Dendritic cell treated with granulocyte-macrophage colony-stimulating factor and Interleukin-4, amounts not matched to agents 40 ng/mL and 50 ng/mL, for 4 days (primary cell): ENCODE data around the gene ARSG.

Experiments
- H3K27ac Mint-ChIP-seq: one replicate; pipeline ENCODE4 v1.8.0; 2022; ENCODE audit warnings: mild to moderate bottlenecking, mixed read lengths
- H3K27me3 Mint-ChIP-seq: one replicate; pipeline ENCODE4 v1.8.0; 2022; ENCODE audit warnings: mild to moderate bottlenecking, mixed read lengths
- H3K36me3 Mint-ChIP-seq: one replicate; pipeline ENCODE4 v1.8.0; 2022; ENCODE audit warnings: low read depth, mixed read lengths
- H3K4me1 Mint-ChIP-seq: one replicate; pipeline ENCODE4 v1.8.0; 2022; ENCODE audit warnings: low read depth, mixed read lengths
- H3K4me3 Mint-ChIP-seq: one replicate; pipeline ENCODE4 v1.8.0; 2022; ENCODE audit warnings: mild to moderate bottlenecking, moderate library complexity, mixed read lengths
- H3K9me3 Mint-ChIP-seq: one replicate; pipeline ENCODE4 v1.8.0; 2022; ENCODE audit warnings: mixed read lengths
- intact Hi-C: fragments of 100-400 bp; cut with micrococcal nuclease; formaldehyde crosslinking; loops from one replicate; pipeline ENCODE4 v1.15.0; 2022

ARSG gene

DNA sequence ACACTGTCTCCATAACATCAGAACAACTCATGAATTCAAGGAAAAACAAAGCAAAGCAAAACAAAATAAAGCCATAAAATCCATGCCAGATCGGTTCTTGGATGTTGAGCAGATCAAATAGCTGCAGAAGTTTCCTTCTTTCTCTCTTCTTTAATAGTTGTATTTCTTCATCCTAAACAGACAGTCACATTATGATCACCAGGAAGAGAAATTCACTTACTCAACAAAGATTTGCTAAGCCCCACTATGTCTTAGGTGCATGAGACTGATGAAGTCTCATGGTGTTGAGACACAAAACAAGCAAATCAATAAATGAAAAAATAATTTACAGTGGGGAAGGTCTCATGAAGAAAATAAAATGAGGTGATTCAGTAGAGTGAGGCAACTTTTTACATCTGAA, 93.2 kb downstream of the ARSG start:
- no peaks in the 10 kb centered on the region for H3K9me3 Mint-ChIP-seq
- no peak overlapping the region for H3K4me3 Mint-ChIP-seq
- no peaks in the 10 kb centered on the region for H3K36me3 Mint-ChIP-seq
- intact Hi-C loops, result no loop called here
- peaks cover 41% of the 10 kb centered on the region for H3K4me1 Mint-ChIP-seq
- no peaks in the 10 kb centered on the region for H3K27me3 Mint-ChIP-seq
- no peak overlapping the region for H3K27ac Mint-ChIP-seq

DNA sequence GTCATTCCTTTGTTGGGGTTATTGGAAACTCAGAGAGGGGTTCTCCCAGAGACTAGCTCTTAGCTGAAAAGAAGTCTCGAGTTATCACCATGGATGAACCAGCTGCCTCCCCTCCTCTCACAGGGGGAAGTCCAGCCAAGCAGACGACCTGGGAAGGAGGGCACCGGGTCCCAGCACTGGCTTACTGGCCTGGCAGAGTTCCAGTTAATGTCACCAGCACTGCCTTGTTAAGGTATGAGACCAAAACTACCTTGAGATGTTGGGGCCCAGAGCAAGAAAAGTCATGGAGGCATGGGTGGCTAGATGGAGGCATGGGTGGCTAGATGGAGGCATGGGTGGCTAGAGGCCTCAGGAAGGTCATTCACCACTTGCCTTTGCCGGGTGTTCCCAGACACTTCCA, 93.6 kb downstream of the ARSG start:
- H3K4me3 Mint-ChIP-seq, result no peak overlapping the region
- H3K27ac Mint-ChIP-seq, result no peak overlapping the region
- intact Hi-C loops, result no loop called here
- H3K27me3 Mint-ChIP-seq, result no peaks in the 10 kb centered on the region
- H3K4me1 Mint-ChIP-seq, result peaks cover 43% of the 10 kb centered on the region
- H3K36me3 Mint-ChIP-seq, result no peaks in the 10 kb centered on the region
- H3K9me3 Mint-ChIP-seq, result no peaks in the 10 kb centered on the region

DNA sequence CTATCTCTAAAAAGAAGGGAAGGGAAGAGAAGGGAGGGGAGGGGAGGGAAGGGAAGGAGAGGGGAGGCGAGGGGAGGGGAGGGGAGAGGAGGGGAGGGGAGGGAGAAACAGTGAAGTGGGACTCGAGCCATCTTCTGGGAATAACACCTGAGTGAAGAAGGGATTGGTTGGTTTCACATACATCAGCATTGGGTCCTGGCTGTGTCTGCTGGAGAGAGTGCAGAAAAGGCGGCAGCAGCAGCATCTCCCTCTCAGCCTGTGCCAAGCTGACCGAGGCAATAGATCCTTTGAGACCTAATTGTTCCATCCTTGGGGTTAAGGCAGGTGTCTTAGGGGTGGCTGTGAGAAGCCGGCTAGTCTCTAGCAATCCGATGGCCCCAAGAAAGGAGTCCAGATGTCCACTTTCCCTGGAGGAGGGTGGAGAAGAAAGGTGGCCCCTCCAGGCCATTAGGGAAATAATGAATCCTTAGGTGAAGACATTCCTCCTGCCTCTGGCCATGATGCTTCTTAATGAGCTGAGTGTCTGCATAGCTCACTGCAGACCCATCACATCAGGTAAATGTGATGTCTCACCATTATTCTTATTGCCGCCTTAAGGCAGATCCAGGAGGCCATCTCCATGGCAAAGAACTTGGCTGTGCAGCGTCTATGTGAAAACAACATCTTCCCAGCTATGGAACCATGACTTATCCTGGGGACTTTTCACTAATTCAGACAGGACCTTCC, 94.4 kb downstream of the ARSG start:
- Mint-ChIP-seq H3K4me1 (peaks cover 37% of the 10 kb centered on the region), H3K27ac (no peak overlapping the region), H3K27me3 (no peaks in the 10 kb centered on the region), H3K36me3 (no peaks in the 10 kb centered on the region), H3K9me3 (no peaks in the 10 kb centered on the region), H3K4me3 (no peak overlapping the region)
- intact Hi-C loops, result no loop called here

DNA sequence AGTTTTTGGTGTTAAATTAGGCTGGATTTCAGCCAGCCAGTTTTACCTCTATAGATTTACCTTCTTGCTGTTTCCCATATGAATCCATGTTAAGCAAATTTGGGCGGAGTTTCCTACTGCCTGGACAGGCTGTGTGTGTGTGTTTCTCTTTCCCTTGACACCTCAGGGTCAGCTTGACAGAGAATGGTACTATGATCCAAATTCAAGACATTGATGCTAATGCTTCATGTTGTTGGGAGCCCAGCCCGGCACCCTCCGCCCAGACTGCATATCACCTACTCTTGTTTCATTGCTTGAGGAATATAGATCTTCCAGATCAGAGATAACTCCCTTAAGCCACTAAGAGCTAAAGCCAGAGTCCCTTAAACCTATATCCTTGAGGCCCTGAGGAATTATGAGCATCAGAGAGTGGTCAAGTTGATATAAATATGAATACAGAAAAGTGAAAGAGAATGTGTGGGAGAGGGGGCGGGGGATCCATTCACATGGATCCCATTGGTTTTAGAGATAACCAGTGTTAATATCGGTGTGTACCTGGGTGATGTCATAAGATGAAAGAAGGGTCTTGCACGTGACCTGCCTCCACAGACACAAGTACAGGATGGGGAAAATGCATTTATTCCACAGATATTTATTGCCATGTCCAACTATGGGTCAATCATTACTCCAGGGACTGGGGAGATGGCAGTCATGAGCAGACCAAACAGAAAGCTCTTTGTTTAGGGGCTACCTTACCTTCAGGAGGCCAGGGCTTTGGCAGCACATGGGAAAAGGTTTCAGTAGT, 96.3 kb downstream of the ARSG start:
- Mint-ChIP-seq H3K27ac (no peak overlapping the region), H3K36me3 (no peaks in the 10 kb centered on the region), H3K9me3 (no peaks in the 10 kb centered on the region), H3K27me3 (no peaks in the 10 kb centered on the region), H3K4me3 (no peak overlapping the region), H3K4me1 (peaks cover 23% of the 10 kb centered on the region)
- intact Hi-C loops, result no loop called here

DNA sequence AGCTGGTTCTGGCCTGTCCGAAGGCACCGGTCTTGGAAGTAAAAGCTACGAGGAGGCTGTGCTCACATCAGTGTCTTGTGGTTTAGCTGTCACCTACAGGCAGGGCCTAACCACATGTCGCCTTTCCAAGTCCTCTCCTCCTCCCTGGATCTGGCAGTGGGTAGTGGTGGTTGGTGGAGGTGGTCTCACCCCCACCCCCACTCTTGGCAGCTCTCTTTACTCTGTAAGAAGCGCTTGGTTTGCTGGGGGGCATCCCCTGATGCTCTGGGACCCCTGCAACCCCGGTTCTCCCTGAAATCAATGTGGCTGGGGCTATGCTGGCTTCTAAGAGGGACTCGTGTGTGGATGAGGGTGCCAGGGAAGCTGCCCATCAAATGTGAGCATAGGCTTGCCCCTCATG, 97.7 kb downstream of the ARSG start:
- Mint-ChIP-seq H3K27me3 (no peaks in the 10 kb centered on the region), H3K4me1 (peaks cover 15% of the 10 kb centered on the region), H3K9me3 (no peaks in the 10 kb centered on the region), H3K4me3 (no peak overlapping the region), H3K36me3 (no peaks in the 10 kb centered on the region), H3K27ac (no peak overlapping the region)
- intact Hi-C loops, result no loop called here

DNA sequence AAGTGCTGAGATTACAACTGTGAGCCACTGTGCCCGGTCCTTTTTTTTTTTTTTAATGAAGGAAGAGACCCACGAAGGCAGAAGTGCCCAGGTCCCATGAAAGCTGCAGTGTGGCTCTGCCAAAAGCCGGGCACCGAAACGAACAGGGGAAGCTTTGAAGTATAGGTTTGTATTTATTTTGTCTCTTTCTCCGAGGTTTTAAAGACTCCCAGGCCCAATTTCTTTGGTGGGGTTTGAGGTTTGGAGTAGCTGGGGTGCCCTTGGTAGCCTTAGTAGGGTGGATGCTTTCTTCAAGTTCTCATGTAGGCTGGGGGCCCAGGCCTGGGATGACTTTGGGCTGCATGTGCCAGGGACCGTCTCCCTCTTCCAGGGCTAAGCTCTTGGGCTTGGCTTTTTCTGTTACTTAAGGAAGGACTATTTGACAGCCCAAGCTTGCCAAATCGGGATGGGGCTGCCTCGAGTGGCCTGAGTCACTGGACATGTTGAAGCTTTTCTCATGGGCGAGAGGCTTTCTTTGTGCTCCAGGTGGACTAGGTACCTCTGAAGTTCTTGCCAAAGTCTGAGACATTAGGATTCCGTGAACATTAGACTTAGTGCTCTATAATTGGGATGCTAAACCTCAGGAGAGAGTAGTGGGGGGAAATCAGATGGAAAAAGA, 99.7 kb downstream of the ARSG start:
- intact Hi-C loops, result no loop called here
- H3K27ac Mint-ChIP-seq, result no peak overlapping the region
- no peaks in the 10 kb centered on the region for H3K27me3 Mint-ChIP-seq
- no peak overlapping the region for H3K4me3 Mint-ChIP-seq
- peaks cover 9% of the 10 kb centered on the region for H3K9me3 Mint-ChIP-seq
- H3K4me1 Mint-ChIP-seq, result peaks cover 9% of the 10 kb centered on the region
- H3K36me3 Mint-ChIP-seq, result peaks cover 13% of the 10 kb centered on the region

DNA sequence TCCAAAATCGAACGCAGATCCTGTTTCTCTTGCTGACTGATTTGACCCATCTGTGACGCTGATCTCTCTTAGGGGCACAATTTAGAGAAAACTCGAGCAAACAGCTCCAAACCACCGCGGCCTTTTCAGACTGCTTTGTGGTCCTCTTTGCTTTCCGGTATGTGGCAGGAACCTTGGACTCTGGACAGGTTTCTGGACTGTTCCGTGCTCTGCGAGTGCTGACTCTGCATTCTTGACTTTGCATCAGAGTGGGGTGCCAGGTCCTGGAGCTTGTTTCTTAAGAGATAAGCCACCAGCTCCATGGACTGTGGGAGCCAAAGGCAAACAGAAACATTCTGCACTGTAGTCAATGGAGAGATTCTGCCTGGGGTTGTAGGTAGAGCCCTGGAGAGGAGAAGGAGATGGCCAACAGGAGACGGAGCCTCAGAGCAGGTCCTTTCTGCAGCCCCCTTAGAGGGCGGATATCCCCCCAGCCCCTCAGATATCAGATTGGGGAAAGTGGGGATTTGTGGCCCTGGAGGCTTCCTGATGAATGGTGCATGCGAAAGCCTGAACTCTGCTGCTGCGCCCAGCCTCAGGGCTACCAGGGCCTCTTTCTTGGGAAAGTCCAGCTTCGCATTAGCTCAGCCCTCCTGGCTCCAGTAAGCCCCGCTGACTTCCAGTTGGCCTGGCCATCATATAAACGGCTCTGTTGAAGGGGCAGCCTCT, 100.4 kb downstream of the ARSG start:
- no peaks in the 10 kb centered on the region for H3K27me3 Mint-ChIP-seq
- intact Hi-C loops, result no loop called here
- H3K36me3 Mint-ChIP-seq, result peaks cover 16% of the 10 kb centered on the region
- peaks cover 9% of the 10 kb centered on the region for H3K9me3 Mint-ChIP-seq
- no peak overlapping the region for H3K27ac Mint-ChIP-seq
- H3K4me3 Mint-ChIP-seq, result no peak overlapping the region
- H3K4me1 Mint-ChIP-seq, result peaks cover 11% of the 10 kb centered on the region

DNA sequence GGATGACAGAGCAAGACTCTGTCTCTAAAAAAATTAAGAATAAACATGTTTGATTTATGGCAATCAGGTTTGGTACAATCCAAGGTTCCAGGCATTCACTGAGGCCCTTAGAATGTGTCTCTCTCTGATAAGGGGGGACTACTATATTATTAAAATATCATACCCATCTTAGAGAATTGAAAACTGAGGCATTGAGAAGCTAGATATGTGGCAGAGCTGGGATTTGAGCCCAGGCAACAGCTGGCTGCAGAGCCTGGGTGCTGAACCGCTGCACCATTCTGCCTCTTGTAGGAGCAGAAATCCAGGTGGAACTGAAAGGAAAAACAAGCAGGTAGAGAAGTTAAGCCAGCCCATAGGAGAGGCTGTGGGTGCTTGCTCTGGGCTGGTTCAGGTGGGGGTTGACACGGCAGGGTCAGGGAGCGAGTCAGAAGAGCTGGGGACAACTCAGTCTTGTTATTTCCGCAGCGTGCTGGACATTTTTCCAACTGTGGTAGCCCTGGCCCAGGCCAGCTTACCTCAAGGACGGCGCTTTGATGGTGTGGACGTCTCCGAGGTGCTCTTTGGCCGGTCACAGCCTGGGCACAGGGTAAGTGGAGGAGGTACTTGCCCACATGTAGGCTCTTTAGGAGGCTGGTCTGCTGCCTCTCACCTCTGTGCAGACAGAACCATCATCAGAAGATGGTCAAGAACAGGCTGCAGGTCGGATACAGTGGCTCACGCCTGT, 103.5 kb downstream of the ARSG start:
- no peak overlapping the region for H3K4me3 Mint-ChIP-seq
- no peak overlapping the region for H3K27ac Mint-ChIP-seq
- H3K27me3 Mint-ChIP-seq, result no peaks in the 10 kb centered on the region
- peaks cover 9% of the 10 kb centered on the region for H3K9me3 Mint-ChIP-seq
- intact Hi-C loops, result loop anchor here (5.0 kb wide), 1 partner anchor 107 kb away; no protein-coding TSS in a partner anchor
- peaks cover 20% of the 10 kb centered on the region for H3K4me1 Mint-ChIP-seq
- H3K36me3 Mint-ChIP-seq, result peaks cover 16% of the 10 kb centered on the region

DNA sequence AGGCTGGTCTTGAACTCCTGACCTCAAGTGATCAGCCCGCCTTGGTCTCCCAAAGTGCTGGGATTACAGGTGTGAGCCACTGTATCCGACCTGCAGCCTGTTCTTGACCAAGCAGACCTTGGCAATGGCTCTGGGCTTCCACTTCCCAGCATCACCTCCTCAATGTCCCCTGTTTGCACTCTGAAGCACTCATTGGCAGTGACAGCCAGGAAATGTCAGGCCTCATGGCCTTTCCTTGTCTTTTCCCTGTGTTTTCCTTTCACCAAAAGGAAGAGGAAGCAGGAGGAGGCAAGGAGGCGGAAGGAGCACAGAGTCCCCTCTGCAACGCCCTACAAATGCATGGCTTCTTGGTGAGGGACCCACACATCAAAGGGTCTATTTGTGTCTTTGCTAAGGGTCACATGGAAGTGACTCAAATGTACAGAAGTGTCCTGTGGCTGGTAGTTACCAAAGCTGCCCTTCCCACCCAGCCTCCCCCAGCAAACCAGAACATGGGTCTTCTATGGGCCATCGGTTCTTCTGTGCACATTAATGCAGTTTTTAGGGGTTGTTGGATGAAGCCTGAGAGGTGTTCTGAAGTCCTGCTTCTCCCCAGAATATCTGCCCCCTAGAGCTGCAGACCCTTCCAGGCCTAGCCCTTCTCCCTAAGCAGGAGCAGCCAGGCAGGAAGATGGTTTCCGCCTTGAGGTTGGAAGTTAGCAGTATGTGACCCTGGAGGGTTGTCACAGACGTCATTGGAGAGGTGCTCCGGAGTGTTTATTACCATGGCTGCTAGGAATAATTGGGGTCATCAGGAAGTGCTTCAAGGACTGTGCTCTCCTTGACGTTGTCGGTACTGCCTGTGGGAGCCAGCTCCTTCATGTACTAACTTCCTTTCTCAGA, 105.2 kb downstream of the ARSG start:
- Mint-ChIP-seq H3K27ac (no peak overlapping the region), H3K4me1 (peaks cover 23% of the 10 kb centered on the region), H3K9me3 (peaks cover 9% of the 10 kb centered on the region), H3K4me3 (no peak overlapping the region), H3K27me3 (no peaks in the 10 kb centered on the region), H3K36me3 (peaks cover 16% of the 10 kb centered on the region)
- intact Hi-C loops, result loop anchor here (5.0 kb wide), 1 partner anchor 109 kb away; no protein-coding TSS in a partner anchor

DNA sequence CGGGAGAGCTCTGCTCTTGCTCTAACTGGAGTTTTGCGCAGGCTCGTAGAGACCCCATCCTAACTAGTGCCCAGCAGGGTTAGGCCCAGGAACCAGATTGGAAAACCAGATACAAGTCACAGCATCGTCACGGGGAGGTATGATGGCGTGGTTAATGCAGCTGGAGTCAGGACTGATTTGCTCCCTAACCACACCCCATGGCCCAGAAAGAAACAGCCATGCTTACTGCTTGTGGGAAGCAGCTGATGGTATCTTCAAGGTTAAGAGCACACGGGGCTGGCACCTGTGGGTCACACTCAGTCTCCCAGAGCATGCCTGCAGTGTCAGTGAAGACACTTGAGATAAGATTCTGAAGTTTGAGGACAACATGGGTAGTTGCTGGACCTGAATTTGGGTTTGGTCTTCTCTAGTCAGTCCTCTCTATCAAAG, 105.8 kb downstream of the ARSG start:
- Mint-ChIP-seq H3K9me3 (peaks cover 9% of the 10 kb centered on the region), H3K4me3 (no peak overlapping the region), H3K4me1 (peaks cover 23% of the 10 kb centered on the region), H3K27me3 (no peaks in the 10 kb centered on the region), H3K36me3 (peaks cover 16% of the 10 kb centered on the region), H3K27ac (no peak overlapping the region)
- intact Hi-C loops, result loop anchor here (5.0 kb wide), 1 partner anchor 110 kb away; no protein-coding TSS in a partner anchor

DNA sequence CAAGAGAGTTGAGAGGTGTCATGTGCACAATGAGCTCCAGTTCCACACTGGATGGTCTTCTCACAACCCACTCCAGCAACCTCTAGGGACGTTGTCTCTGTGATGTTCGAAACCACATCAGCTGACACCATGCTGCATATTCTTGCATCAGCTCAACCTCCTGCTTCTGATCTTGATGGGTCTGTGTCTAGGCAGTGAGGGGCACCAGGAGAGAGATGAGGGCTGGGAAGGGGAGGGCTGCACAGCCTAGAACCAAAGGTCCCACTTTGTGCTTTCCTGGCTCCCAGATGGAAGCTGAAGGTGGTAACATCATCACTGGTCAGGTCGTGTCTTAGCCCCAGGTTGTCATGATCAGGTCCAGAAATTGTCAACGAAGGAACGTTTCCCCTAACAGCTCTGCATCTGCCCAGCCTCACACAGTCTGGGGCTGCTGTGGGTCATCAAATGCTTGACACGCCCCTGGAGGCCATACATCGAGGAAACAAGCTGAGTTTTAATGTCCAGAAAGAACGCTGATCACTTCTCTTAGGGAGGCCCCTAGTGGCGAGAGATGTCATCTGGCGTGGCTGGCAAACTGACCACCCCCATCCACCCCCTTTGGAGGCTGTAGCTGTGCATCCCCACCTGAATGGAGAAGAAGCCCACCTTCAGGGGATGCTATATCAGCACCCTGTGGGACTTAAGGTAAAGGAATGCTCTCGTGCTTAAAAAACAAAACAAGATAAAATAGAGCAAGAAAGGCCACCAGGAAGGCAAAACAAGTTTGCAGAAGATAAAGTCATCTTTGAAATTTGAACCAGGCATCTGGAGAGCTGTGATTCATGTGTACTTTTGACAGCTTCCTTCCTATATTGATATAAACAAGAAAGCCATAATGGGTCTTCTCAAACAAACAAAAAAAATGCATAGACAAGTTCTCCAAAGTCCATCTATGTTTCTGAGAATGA, 107.7 kb downstream of the ARSG start:
- H3K9me3 Mint-ChIP-seq, result peaks cover 9% of the 10 kb centered on the region
- H3K27ac Mint-ChIP-seq, result peak overlapping the region; percentile 37
- H3K4me1 Mint-ChIP-seq, result peaks cover 23% of the 10 kb centered on the region
- H3K4me3 Mint-ChIP-seq, result no peak overlapping the region
- peaks cover 16% of the 10 kb centered on the region for H3K36me3 Mint-ChIP-seq
- no peaks in the 10 kb centered on the region for H3K27me3 Mint-ChIP-seq
- intact Hi-C loops, result loop anchor here (2.0 to 5.0 kb wide), 2 partner anchors 112 to 136 kb away; no protein-coding TSS in a partner anchor
